Right lobe of liver (tissue), 6 donors: ENCODE results near the gene CES2. TPM values are rescaled to one million over a fixed set of nuclear protein-coding genes. Genes with fewer than 3 reads are reported as not detected.
A peak's percentile ranks its signal among the peaks of the same experiment; 100 is the strongest.

ENCODE experiments used
- ATAC-seq, 4 donors: fragments of 200-7000 bp; cut with Tn5 transposase; one replicate each; pipeline ENCODE4 v1.9.1; 2020; ENCODE audit warnings: mild to moderate bottlenecking in 4 of 4, moderate library complexity in 4 of 4
- DNase-seq, 3 donors: peaks; one replicate each; pipeline ENCODE4 v3.0.0-alpha.2; 2020
- H3K27ac ChIP-seq, 3 donors: fragments of 200-600 bp; one replicate each; pipeline ENCODE4 v1.8.0; 2022
- H3K27me3 ChIP-seq, 2 donors: fragments of 200-600 bp; one replicate each; pipeline ENCODE4 v1.8.0; 2022
- H3K36me3 ChIP-seq, 4 donors: fragments of 200-600 bp; sonication (generic) in 1 of 4; one replicate each; pipeline versions ENCODE4 v1.5.1 to v1.8.0; 2017 to 2022; ENCODE audit warnings: control low read depth in 1 of 4
- H3K4me1 ChIP-seq, 4 donors: fragments of 200-600 bp; sonication (generic) in 1 of 4; one replicate each; pipeline versions ENCODE4 v1.5.1 to v1.8.0; 2017 to 2022; ENCODE audit warnings: control low read depth in 1 of 4
- H3K4me3 ChIP-seq, 3 donors: fragments of 200-600 bp; one replicate each; pipeline ENCODE4 v1.8.0; 2022
- H3K9me3 ChIP-seq, 4 donors: fragments of 200-600 bp; sonication (generic) in 1 of 4; one replicate each; pipeline versions ENCODE4 v1.5.1 to v1.8.0; 2017 to 2022; ENCODE audit warnings: control low read depth in 1 of 4
- CTCF ChIP-seq, 4 donors: fragments of 200-600 bp in 3 of 4; fragments of 450-650 bp in 1 of 4; IDR thresholded peaks; one replicate each; pipeline versions ENCODE4 v1.5.1 to v1.8.0; 2016 to 2022; ENCODE audit warnings: antibody characterized with exemption in 4 of 4, mild to moderate bottlenecking in 2 of 4
- POLR2A ChIP-seq: fragments of 450-650 bp; IDR thresholded peaks from one replicate; pipeline ENCODE4 v1.6.1; 2017; ENCODE audit warnings: antibody characterized with exemption, mild to moderate bottlenecking
- WGBS: methylation state at CpG from one replicate; pipeline ENCODE4 v1.1.6; 2018; ENCODE audit warnings: low coverage, low lambda C conversion rate; ENCODE audit not compliant: insufficient coverage; ENCODE audit errors: missing lambda C conversion rate; 5-methylcytosine and 5-hydroxymethylcytosine counted together
- intact Hi-C, 2 donors: fragments of 100-400 bp; cut with DNase I; formaldehyde crosslinking; loops; one replicate each; pipeline versions ENCODE4 v1.11.2 to v1.14.1; 2022
- total RNA-seq, 6 experiments: library from RNA; depleted of rRNA in 2 of 6; stranded (reverse); fragments of >200 nt in 2 of 6; fragmentation: NEBNext Ultra II Directional in 3 of 6; extraction: Animal tissue kit (Norgen Biotek cat#: 25700) in 3 of 6; gene quantifications; one replicate each; pipeline versions ENCODE4 v1.1.0 to v1.2.4, GENCODE V29; 2016 to 2023
- donor health status: DM: no; HTN: yes; CAD: no.
- donor health status: DM: no; HTN: no; CAD: no.
- donor health status: DM: no; HTN: no; CAD: no.
- donor health status: DM: no; HTN: yes; CAD: no.
- donor health status: DM: no; HTN: yes; CAD: no.

The CES2 gene
- total RNA-seq, 6 experiments from 2014 or later = 226 to 357 (median 263) TPM

- Histone ChIP-seq H3K4me3 (peak overlapping the region in 1 of 3 donors; percentile 40), H3K9me3 (no peaks in the 10 kb centered on the region), H3K27me3 (no peaks in the 10 kb centered on the region), H3K36me3 (no peaks in the 10 kb centered on the region), H3K27ac (peak overlapping the region in 2 of 3 donors; percentile 46 to 90), H3K4me1 (peaks cover 0 to 39% (median 18%) of the 10 kb centered on the region in 4 donors)
- TF ChIP-seq CTCF (IDR thresholded peaks at IDR 0.05) = no peak
- TF ChIP-seq POLR2A = no peak
- DNase-seq (peak; percentile 81 to 87 (median 81)), ATAC-seq (peak; percentile 61 to 79 (median 68))
- whole genome bisulfite sequencing = 21% methylated on average over 5 of the region's 5 CpGs
- intact Hi-C loops = no loop called here
These were observed 26.6 kb downstream of the CES2 start for GRCh38 chr16:66961914-66962313.

GRCh38 chr16:66964049-66964448 is 28.7 kb downstream of the CES2 start:
- ATAC-seq (peak; percentile 81 to 87 (median 85)), DNase-seq (peak; percentile 78 to 92 (median 88))
- TF ChIP-seq POLR2A = no peak
- peak in 1 of 4 donors; percentile 12 for TF ChIP-seq CTCF (IDR thresholded peaks at IDR 0.05)
- H3K27ac ChIP-seq = peak overlapping the region; percentile 44 to 90 (median 80)
- no peaks in the 10 kb centered on the region for H3K36me3 ChIP-seq
- no peaks in the 10 kb centered on the region for H3K27me3 ChIP-seq
- peak overlapping the region in 1 of 3 donors; percentile 36 for H3K4me3 ChIP-seq
- peaks cover 0 to 43% (median 21%) of the 10 kb centered on the region in 4 donors for H3K4me1 ChIP-seq
- H3K9me3 ChIP-seq = no peaks in the 10 kb centered on the region
- WGBS = 0% methylated on average over 1 of the region's 6 CpGs
- intact Hi-C loops = no loop called here

GRCh38 chr16:66968847-66969246 is 33.5 kb downstream of the CES2 start:
- Histone ChIP-seq H3K36me3 (peaks cover 0 to 4% (median 0%) of the 10 kb centered on the region in 4 donors), H3K27ac (no peak overlapping the region), H3K9me3 (no peaks in the 10 kb centered on the region), H3K27me3 (no peaks in the 10 kb centered on the region), H3K4me3 (no peak overlapping the region), H3K4me1 (peaks cover 0 to 23% (median 11%) of the 10 kb centered on the region in 4 donors)
- ATAC-seq = peak; percentile 17 to 42 (median 36)
- 50% methylated on average over 5 of the region's 5 CpGs for whole genome bisulfite sequencing
- peak in 1 of 3 donors; percentile 68 for DNase-seq
- TF ChIP-seq CTCF (IDR thresholded peaks at IDR 0.05) (no peak), POLR2A (no peak)
- intact Hi-C loops = no loop called here

GRCh38 chr16:66970775-66971720 is 35.7 kb downstream of the CES2 start:
- 84% methylated on average over 3 of the region's 10 CpGs for WGBS
- Histone ChIP-seq H3K9me3 (no peaks in the 10 kb centered on the region), H3K4me3 (no peak overlapping the region), H3K4me1 (peaks cover 0 to 10% (median 2%) of the 10 kb centered on the region in 4 donors), H3K27ac (no peak overlapping the region), H3K36me3 (peaks cover 0 to 4% (median 0%) of the 10 kb centered on the region in 4 donors), H3K27me3 (no peaks in the 10 kb centered on the region)
- no peak for ATAC-seq
- intact Hi-C loops = loop anchor here (5.0 to 10.0 kb wide), 2 partner anchors 184 to 186 kb away; partner anchors contain the start of genes FBXL8 (in 2 of the 2), TRADD (in 2 of the 2) and B3GNT9 (in 1 of the 2)
- DNase-seq = no peak
- TF ChIP-seq CTCF (IDR thresholded peaks at IDR 0.05) (no peak), POLR2A (no peak)
